ENCODE measurements around the gene MMP15. TPM values are rescaled to one million over a fixed set of nuclear protein-coding genes. Genes with fewer than 3 reads are reported as not detected.
"Not testable (repeated sequence)": the region's sequence is repeated elsewhere in the genome, so short reads cannot be mapped to it uniquely, and the experiment has no call there.

The MMP15 gene
- total and polyA plus RNA-seq, 9 donors, result 0.86 to 6.7 (median 2.6) TPM

DNA sequence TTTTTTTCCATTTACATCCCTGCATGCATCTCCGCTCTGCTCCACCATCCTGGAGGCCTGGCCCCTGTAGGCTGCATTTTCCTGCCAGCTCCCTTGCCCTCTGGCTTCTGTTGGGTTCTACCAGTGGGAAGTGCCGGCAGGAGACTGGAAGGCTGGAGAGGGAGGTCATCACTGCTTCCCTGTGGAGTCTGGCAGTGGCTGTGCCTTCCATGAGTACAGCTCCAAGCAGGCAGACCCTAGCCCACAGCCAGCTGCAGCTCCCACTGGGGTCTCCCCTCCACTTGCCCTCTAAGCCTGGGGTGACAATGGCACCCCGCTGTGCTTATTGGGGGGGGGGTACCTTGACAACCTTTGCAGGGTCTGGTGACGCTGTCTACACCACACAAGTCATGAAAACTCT is 37.3 kb downstream of the MMP15 start:
- Histone ChIP-seq H3K4me1 (ENCODE audit: insufficient read depth) (no peaks in the 10 kb centered on the region), H3K9me3 (no peaks in the 10 kb centered on the region), H3K4me3 (no peak overlapping the region), H3K27ac (no peak overlapping the region), H3K27me3 (no peaks in the 10 kb centered on the region), H3K36me3 (no peaks in the 10 kb centered on the region)
- no peak for DNase-seq
- intact Hi-C loops (cut with DNase I), result no loop called here
- TF ChIP-seq POLR2A (IDR thresholded peaks at IDR 0.05) (no peak), EP300 (IDR thresholded peaks at IDR 0.05) (no peak)
- TF ChIP-seq, protein P1, sequence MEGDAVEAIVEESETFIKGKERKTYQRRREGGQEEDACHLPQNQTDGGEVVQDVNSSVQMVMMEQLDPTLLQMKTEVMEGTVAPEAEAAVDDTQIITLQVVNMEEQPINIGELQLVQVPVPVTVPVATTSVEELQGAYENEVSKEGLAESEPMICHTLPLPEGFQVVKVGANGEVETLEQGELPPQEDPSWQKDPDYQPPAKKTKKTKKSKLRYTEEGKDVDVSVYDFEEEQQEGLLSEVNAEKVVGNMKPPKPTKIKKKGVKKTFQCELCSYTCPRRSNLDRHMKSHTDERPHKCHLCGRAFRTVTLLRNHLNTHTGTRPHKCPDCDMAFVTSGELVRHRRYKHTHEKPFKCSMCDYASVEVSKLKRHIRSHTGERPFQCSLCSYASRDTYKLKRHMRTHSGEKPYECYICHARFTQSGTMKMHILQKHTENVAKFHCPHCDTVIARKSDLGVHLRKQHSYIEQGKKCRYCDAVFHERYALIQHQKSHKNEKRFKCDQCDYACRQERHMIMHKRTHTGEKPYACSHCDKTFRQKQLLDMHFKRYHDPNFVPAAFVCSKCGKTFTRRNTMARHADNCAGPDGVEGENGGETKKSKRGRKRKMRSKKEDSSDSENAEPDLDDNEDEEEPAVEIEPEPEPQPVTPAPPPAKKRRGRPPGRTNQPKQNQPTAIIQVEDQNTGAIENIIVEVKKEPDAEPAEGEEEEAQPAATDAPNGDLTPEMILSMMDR (IDR thresholded peaks at IDR 0.05), result no peak
- 84 to 90% (median 90%) methylated on average over 4 of the region's 4 CpGs for WGBS, 3 donors

DNA sequence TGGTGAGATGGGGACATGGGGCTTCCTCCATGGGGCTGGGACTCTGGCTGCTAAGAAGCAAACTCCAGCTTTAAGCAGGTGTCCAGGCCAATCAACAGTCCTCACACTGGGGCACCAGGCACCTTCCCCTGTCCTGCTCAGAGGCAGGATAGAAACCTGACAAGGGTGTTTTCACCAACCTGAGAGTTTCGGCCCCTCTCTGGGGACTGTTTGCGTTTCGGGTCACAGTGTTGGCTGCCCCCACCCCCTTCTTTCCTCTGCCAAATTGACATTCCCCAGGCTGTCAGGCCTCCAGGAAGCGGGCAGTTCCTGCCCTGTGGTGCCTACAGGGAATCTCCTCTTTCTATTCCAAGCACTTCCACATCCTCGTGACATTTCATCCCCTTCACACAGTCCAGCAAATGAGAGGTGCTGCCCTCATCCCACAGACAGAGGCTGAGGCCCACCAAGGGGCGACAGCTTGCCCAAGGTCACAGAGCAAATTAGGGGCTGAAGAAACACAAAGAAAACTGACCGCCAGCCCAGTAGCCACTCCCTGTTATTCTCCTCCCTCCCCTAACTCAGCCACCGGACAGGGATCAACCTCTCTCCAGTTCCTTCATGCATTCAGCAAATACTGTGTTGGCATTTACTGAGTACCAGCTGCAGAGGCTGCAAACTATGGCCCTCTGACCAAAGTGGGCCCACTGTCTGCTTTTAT is 38.0 kb downstream of the MMP15 start:
- intact Hi-C loops (cut with DNase I), result no loop called here
- no peaks in the 10 kb centered on the region for H3K4me1 ChIP-seq (ENCODE audit: insufficient read depth)

DNA sequence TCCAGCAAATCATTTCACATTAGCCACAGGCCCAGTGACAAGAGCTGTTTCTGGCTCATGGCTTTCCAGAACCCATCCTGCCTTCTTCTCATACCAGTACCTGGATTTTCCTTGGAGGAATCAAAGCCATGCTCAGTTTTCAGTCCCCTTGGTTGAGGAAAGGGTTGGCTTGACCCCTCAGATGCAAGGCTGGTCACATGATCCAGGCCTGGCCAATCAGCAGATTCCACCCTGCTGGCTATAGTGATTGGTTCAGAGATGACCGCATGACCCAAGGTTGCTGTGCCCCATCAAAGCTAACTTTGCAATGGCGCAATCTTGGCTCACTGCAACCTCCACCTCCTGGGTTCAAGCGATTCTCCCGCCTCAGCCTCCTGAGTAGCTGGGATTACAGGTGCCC is 45.0 kb downstream of the MMP15 start:
- no peaks in the 10 kb centered on the region for H3K9me3 ChIP-seq
- H3K27me3 ChIP-seq, result no peaks in the 10 kb centered on the region
- no peak overlapping the region for H3K4me3 ChIP-seq
- TF ChIP-seq POLR2A (IDR thresholded peaks at IDR 0.05), result no peak
- TF ChIP-seq EP300 (IDR thresholded peaks at IDR 0.05), result no peak
- TF ChIP-seq, protein P1 (IDR thresholded peaks at IDR 0.05), result no peak
- no peaks in the 10 kb centered on the region for H3K4me1 ChIP-seq (ENCODE audit: insufficient read depth)
- no peak overlapping the region for H3K27ac ChIP-seq
- DNase-seq, result no peak
- no peaks in the 10 kb centered on the region for H3K36me3 ChIP-seq
- 95 to 98% (median 98%) methylated on average over 4 of the region's 4 CpGs for WGBS, 3 donors
- intact Hi-C loops (cut with DNase I), result no loop called here

More for the DNA sequence above, 38.0 kb downstream of the MMP15 start:
- TF ChIP-seq, protein P1 (IDR thresholded peaks at IDR 0.05), result no peak
- TF ChIP-seq POLR2A (IDR thresholded peaks at IDR 0.05) (no peak), EP300 (IDR thresholded peaks at IDR 0.05) (no peak)
- no peak overlapping the region for H3K4me3 ChIP-seq
- H3K27me3 ChIP-seq, result no peaks in the 10 kb centered on the region
- H3K36me3 ChIP-seq, result no peaks in the 10 kb centered on the region
- 18 to 40% (median 31%) methylated on average over 8 of the region's 8 CpGs for WGBS, 3 donors
- H3K9me3 ChIP-seq, result no peaks in the 10 kb centered on the region
- DNase-seq, result no peak
- no peak overlapping the region for H3K27ac ChIP-seq

DNA sequence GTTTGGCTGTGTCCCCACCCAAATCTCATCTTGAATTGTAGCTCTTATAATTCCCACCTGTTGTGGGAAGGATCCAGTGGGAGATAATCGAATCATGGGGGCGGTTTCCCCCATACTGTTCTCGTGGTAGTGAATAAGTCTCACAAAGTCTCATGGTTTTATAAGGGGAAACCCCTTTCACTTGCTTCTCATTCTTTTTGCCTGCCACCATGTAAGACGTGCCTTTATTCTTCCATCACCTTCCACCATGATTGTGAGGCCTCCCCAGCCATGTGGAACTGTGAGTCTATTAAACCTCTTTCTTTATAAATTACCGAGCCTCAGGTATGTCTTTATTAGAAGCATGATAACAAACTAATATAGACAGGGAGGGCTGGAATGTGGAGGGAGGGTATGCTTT is 46.6 kb downstream of the MMP15 start:
- H3K27ac ChIP-seq; DNase-seq; H3K27me3 ChIP-seq; H3K36me3 ChIP-seq; intact Hi-C loops (cut with DNase I); H3K4me1 ChIP-seq (ENCODE audit: insufficient read depth); H3K9me3 ChIP-seq; H3K4me3 ChIP-seq: not testable (repeated sequence)
- WGBS, 3 donors, result 78 to 86% (median 83%) methylated on average over 5 of the region's 5 CpGs

DNA sequence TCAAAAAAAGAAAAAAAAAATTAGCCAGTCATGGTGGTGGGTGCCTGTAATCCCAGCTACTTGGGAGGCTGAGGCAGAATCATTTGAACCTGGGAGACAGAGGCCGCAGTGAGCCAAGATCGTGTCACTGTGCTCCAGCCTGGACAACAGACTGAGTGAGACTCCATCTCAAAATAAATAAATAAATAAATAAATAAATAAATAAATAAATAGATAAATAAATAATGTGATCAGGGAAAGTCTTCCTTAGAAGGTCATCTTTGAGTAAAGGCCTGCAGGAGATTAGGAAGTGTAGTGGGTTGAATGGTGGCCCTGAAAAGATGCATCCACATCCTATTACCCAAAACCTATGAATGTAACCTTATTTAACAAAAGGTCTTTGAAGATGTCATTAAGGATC is 47.5 kb downstream of the MMP15 start:
- H3K9me3 ChIP-seq; H3K4me3 ChIP-seq; H3K36me3 ChIP-seq; H3K27ac ChIP-seq; H3K4me1 ChIP-seq (ENCODE audit: insufficient read depth); intact Hi-C loops (cut with DNase I); DNase-seq; H3K27me3 ChIP-seq: not testable (repeated sequence)
- 94 to 96% (median 95%) methylated on average over 2 of the region's 2 CpGs for WGBS, 3 donors
